PC-9 (cell line): Measurements from ENCODE around the gene PNLIPRP2.

Experiments
- EZH2 ChIP-seq: fragments of 200-600 bp; sonication (generic); IDR thresholded peaks from 2 replicates; pipeline ENCODE4 v1.8.0; 2017; ENCODE audit warnings: antibody characterized with exemption, low read depth
- TF ChIP-seq, protein P1 (sequence below): fragments of 200-600 bp; sonication (generic); conservative IDR thresholded peaks from 2 replicates; pipeline ENCODE4 v1.6.1; 2017; ENCODE audit warnings: mixed run types, antibody characterized with exemption, mild to moderate bottlenecking, moderate library complexity

DNA sequence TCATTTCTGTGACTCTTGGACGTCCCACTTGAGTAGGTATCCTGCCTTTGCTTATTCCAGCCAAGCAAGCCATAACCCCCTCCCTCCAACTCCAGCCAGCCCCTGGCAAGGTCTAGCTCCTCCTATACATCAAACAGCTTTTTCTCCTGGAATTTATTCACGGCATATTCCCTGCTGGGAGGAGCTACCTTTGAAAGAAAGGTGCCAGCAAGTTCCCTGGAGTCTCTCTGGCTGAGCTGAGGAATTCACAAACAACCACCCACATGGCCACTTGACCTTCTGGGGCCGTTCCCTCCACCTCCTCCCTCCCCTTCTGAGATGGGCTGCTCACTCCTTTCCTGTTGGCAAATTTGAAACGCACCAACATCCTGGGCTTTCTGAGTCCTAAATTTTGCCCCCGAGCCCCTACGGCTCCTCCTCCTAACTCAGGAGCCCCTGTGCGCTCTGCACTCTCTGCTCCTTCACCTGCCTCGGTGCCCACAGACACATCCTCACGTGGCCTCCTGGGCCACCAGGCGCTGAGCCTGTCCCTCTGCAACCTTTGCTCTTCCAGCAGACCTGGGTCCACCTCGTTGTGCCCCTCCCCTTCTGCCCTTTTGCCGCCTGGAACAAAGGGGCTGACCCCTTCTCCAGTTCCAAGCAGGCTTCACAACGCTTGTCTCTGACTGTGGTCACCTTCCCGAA lies 73.6 kb downstream of the PNLIPRP2 start:
- TF ChIP-seq, protein P1, sequence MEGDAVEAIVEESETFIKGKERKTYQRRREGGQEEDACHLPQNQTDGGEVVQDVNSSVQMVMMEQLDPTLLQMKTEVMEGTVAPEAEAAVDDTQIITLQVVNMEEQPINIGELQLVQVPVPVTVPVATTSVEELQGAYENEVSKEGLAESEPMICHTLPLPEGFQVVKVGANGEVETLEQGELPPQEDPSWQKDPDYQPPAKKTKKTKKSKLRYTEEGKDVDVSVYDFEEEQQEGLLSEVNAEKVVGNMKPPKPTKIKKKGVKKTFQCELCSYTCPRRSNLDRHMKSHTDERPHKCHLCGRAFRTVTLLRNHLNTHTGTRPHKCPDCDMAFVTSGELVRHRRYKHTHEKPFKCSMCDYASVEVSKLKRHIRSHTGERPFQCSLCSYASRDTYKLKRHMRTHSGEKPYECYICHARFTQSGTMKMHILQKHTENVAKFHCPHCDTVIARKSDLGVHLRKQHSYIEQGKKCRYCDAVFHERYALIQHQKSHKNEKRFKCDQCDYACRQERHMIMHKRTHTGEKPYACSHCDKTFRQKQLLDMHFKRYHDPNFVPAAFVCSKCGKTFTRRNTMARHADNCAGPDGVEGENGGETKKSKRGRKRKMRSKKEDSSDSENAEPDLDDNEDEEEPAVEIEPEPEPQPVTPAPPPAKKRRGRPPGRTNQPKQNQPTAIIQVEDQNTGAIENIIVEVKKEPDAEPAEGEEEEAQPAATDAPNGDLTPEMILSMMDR = no peak
- no peak for TF ChIP-seq EZH2
